NOMO-1 treated with dmso at 0.1 percent for 144 hours (cell line): ENCODE data around the gene ARIH2.

Experiments used
- DNase-seq: peaks from one replicate; lab custom pipeline; 2025; ENCODE audit not compliant: unreplicated experiment; lab: John Stamatoyannopoulos, UW

The ARIH2 gene

DNA sequence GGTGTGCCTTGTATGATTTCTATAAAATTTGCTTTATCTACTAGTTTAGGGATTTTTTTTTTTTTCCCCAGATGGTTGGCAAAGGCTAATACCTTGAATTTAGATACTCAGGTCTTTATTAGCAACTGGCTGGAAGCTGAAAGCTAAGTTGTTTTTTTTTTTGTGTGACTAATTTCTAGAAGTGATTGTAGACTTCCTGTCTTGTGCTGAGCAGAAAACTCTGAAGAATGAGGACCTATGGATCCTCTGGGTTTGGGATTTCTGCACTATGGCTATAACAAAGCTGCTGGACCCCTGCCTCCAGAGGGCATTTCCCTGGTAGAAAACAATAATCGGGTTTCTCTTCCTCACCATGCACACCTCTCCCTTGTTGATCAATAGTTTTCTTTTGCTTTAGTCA lies 10.0 kb downstream of the ARIH2 start:
- DNase-seq: no peak

DNA sequence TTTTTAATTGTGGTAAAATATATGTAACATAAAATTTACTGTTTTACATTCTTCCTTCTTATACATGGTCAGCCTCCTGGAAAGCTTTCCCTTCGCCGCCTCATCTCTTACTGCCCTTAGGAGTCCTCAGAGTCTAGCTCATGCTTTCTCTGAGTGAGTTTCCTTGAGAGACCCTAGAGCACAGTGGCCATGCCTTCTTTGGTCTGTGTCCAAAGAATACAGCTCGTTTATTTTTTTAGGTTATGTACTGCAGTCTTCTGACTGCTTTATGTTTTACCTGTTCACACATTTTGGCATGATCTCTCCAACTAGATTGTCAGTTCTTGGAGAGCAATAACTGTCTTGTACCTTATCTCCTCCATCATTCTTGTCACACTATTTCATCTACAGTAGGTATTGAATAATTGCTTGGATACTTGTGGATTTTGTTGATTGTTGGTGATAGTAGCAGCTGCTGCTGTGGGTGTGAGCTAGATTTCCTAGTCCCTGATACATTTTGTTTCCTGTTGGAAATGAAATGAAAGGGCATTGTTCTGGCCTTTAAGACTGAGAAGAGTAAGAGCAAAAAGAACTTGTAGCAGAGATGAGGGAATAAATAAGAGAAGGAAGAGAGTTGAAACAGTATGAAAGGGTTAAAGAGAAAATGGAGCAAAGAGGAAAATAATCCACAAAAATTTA lies 10.9 kb downstream of the ARIH2 start:
- no peak for DNase-seq

DNA sequence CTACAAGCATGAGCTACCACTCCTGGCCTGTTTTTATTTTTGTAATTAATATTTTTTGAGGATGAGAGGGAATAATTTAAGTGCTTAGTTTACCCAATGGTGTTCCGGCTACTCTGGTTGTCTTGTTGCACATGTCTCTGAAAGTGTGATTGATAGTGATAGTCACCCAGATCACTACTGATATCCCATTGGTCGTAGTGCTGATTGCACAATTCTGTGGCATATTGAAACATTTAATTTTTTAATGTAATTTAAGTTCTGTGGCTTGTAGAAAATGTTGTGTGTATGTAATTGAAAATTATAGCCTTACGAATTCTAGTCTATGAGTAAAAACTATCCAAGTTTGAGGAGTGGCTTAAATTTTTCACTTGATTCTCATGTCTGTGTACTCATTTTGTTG lies 11.9 kb downstream of the ARIH2 start:
- no peak for DNase-seq

DNA sequence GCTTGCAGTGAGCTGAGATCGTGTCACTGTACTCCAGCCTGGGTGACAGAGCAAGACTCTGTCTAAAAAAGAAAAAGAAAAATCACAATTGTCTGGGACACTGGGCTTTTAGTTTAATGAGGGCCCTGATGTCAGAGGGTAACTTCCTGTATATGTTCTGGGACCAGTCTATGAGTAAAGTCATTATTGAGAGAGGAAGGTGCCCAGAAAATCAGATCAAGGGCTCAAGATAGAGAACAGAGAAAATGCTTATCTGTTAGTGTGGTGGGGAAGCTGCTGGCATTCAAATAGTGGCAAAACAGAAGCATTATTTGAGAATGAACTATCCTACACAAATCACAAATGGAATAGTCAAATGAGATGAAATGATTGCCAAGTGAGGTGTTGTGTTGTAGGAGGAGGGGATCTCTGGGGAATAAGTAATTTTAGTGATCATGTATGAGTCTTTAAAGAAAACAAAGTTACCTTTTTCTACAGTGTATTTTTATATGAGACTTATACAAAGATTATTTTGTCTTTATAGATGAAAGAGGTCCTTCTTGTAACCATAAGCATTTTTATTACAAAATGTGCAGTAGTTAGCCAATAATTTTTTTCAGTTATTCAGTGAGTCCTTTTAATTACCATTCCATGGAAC lies 13.4 kb downstream of the ARIH2 start:
- no peak for DNase-seq

DNA sequence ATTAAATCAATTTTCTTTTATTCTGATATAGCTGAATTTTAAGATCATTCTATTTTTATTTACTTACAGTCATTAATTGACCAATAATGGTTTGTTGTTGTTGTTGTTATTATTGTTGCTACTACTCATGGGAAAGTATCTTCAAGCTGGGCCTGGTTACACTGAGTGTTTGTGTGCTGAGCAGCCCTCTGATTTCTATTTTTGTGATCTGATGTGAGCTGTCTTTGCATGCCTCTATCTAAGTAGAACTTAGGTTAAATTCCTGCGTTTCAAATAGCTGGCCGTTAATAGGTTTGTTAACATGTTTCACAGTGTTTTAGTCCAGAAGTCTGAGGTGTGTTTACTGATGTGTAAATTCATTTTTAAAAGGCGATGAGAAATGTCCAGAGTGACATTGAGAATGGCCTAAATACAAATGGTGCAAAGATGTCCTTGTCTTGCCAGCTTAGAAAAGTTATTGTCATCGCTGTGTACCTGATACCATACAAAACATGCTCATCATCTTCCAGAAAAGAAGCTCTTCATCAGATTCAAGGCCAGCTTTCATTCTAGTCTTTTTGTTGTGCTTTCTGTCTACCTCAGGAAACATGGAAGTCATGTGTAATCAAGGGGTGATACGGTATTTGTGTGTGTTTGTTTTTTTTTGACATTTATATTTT lies 15.8 kb downstream of the ARIH2 start:
- DNase-seq: no peak

DNA sequence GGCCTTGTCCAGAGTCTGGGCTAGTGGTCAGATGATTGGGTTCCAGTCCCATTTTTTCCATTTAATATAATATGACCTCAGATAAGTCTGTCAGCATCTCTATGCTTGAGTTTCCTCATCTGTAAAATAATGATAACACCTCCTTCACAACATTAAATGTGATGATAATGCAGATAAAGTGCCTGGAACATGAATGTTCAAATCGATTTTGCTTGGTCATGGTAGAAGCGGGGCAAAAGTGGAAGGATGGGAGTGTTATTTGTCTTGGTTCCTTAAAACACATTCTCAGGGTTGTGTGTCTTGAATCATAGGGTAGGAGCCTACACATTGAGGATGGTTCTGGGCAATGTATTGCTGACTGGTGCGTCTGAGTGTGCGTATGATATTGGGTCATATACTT lies 16.9 kb downstream of the ARIH2 start:
- no peak for DNase-seq

DNA sequence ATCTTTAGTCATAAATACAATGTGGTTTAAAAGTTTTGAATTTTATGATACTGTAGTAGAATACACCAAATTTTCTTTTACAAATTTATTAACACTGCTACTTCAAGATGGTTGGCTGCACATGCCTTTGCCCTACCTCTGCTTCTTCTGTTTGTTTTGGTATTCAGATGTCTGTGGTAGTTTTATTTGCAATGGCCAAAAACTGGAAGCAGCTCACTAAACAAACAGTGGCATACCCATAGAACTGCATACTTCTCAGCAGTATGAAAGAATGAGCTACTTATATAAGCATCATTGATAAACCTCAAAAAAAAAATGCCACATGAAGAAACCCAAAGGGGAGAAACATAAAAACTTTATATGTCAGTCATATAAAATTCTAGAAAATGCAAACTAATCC lies 19.5 kb downstream of the ARIH2 start:
- no peak for DNase-seq

DNA sequence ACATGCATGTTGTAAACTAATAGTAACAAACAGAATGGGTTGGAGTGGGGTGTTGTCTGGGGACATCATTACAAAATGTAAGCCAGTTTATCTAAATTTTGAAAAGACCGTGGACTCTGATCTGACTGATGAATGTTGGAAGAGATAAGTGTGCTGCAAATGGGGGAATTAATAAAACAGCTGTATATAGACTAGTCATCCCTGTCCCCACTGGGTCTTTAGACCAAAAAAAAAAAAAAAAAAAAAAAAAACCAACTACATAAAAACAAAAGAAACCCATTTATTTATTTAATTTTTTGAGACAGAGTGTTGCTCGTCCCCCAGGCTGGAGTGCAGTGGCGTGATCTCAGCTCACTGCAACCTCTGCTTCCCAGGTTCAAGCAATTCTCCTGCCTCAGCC lies 20.0 kb downstream of the ARIH2 start:
- no peak for DNase-seq

DNA sequence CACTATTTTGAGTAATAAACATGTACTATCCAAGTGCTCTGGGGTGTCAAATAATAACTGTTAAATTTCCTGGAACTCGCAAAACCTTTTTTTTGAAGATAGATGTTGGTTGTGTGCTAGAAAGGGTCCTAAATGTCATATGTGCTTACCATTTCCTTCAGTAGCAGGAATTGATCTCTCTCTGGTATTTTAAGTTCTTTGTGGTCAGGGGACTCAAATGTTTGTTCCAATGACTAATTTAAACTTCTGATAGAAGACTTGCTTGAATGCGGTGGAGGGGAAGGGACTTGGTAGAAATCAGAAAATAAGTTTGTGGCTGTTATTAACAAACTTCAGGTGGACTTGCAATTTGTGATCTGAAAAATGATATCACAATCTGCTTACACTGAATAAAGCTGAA lies 26.8 kb downstream of the ARIH2 start:
- DNase-seq: no peak

DNA sequence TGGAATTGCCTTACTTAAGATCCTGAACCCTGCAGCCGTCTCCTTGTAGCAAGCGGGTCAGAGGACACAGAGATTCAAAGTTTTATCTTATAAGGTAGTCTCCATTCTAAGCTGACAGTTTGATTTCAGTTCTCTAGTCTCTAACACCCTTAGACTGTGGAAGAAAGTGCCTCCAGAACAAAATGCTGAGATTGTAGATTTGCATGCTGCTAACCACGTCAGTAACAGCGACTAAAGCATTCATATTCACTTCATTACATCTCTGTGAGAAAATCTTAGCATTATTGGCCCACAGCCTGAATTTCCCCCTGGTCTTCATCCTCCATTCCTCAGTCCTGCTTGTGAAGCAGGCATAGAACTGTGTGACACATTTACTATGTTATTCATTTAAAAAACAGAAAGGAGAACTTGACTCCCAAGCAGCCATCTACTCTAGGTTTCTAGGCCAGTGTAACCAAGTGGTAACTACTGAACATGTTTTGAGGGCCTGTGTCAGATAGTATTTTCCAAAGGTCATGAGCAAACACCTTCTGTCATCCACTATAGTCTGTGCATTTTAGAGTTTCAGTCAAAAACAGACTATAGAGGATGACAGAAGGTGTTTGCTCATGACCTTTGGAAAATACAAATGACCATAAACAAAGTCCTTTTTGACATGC lies 27.4 kb downstream of the ARIH2 start:
- no peak for DNase-seq

DNA sequence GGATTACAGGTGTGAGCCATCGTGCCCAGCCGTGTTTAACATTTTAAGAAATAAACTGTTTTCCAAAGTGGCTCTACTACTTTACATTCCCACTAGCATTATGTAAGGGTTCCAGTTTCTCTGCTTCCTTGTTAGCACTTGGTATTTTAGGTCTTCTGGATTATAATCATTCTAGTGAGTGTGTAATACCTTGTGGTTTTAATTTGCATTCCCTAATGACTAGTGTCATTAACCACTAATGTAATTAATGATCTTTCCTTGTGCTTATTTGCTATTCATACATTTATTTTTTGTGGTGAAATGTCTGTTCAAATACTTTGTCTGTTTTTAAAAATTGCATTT lies 30.7 kb downstream of the ARIH2 start:
- DNase-seq: no peak

DNA sequence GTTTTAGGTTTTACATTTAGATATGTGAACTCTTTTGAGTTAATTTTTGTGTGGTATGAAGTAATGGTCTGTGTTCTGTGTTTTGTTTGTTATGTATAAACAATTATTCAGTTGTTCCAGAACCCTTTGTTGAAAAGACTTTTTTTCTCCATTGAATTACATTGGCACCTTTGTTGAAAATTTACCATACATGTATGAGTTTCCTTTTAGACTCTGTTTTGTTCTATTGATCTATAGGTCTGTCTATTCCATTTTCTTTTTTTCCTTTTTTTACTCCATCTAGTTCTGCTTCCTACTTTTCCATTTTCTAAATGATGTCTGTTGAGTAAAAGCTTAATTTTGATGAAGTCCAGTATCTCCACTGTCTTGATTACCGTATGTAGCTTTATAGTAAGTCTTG lies 31.4 kb downstream of the ARIH2 start:
- no peak for DNase-seq

DNA sequence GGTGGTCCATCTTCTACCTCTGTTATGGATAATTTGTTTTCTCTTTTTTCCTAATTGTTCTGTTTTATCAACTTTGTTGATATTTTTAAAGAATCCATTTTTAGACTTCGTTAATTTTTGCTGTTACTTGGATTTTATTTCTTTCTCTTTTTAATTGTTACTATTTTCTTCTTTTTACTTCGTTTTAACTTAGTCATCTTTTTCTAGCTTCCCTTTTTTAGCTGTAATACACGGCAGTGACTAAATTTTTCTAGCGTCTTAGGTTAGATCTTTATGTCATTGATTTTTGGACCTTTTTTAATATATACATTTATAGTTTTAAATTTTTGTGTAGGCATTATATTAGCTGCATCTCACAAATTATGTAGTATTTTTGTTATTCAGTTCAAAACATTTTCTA lies 33.1 kb downstream of the ARIH2 start:
- DNase-seq: no peak

DNA sequence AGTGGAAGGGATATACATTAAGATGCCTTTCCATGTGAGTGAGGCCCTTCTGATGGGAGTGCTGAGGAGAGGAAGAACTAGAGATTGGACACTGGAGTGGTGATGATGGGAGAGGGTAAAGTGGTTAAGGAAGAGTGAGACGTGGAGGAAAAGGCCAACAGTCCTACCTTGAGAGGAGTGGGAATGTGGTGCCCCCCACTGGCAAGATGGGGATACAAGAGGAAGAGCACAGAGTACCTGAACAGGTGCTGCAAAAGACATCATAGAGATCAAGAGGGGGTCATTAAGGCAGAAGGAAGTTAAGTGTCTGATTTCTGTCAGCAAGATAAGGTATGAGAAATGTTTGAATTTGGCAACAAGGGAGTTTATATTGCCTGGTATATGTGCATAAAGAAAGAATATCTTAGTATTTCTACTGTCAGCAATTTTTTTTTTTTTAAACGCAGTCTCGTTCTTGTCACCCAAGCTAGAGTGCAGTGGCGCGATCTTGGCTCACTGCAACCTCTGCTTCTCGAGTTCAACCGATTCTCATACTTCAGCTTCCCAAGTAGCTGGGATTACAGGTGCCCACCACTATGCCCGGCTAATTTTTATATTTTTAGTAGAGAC lies 34.0 kb downstream of the ARIH2 start:
- no peak for DNase-seq

DNA sequence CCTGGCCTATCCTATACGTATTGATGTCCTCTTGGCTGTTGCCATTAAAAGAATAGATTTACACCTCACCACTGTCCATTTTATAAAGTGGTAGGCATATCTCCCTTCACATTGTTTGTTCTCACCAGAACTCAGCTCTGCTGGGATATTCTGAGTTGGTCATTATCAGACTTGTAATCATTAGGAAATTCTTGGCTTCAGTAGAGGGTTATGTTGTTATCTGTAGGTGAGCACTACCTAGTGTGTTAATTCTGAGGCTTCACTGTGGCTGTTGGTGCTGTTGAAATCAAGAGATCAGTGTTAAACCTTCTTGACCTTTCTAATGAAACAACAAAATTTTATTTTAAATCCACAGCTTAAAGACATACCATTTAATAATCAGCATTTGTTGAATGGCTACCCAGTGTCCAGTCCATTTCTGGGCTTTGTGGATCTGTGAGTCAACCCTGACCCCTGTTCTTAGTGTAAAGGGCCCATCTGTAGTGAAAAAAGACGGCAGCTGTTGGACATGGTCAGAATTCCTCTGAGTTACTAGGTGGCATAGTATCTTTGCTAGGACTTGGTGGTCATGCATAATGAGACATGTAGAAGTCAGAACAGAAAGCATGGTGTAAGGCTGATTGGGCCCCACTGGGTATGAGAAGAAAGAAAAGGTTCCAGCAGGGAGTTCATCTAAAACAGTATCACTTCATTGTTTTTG lies 38.5 kb downstream of the ARIH2 start:
- DNase-seq: no peak

DNA sequence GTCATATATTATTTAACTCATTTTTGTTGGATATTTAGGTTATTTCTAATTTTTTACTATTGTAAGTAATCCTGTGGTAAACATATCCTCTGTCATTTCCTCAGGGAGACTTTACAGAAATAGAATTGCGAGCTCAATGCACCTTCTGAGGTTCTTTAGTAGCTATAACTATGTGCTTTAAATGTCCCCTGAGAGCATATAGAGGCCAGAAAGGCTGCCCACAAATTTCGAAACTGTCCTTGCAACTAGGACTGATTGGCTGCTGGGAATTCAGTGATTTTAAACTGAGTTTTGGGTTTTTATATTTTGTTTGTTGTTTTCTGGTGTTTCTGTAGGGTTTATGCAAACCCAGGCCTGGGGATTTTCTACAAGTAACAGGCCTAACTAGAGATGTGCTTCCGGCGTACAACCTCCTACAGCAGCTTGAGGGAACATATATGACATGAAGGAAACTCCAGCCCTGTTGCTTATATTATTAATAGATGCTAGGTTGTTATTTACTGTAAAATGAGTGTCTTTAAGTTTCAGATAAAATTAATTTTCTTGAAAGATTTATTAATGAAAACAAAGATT lies 42.3 kb downstream of the ARIH2 start:
- no peak for DNase-seq

DNA sequence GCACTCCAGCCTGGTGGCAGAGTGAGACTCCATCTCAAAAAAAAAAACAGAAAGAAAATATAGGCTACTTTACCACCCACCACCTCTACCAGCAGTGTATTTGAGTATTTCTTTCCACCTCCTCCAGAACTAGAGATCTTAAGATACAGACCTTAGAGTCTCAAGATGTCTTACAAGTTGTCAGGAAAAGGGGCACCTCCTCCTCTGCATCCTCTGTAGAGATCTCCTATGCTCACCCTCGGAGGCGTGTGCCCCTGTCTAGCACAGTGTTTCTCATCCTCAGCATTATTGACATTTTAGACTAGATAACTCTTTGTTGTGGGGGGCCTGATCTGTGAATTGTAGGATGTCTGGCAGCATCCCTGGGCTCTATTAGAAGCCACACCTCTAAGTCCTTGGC lies 43.7 kb downstream of the ARIH2 start:
- no peak for DNase-seq

DNA sequence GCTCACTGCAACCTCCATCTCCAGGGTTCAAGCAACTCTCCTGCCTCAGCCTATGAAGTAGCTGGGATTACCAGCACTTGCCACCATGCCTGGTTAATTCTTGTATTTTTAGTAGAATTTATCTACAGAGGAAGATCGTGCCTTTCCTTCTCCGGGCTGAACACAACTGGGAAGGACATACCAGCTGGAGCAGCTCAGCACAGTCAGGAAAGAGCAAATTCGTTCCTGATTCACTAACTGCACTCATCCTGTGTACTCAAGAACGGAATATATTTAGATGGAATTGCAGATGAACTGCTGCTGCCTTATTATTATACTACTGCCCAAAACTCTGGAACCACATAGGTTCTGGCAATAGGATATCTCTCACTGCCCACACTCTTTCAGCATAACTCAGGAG lies 44.3 kb downstream of the ARIH2 start:
- DNase-seq: no peak

DNA sequence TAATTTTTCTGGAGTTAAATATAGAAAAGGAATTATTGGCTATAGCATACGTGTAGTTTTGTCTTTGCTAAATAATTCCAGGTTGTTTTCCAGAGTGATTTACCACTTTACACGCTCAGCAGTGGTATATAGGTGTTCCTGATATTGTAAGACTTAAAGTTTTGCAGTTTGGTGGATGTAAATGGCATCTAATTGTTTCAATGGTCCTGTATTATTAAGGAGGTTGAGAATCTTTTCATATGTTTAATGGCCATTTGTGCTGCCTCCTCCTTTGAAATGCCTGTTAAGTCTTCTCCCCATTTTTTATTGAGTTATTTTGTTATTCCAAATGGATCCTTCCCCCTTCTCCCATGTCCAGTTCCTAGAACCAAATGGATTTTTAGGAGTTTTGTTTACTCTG lies 44.9 kb downstream of the ARIH2 start:
- no peak for DNase-seq

DNA sequence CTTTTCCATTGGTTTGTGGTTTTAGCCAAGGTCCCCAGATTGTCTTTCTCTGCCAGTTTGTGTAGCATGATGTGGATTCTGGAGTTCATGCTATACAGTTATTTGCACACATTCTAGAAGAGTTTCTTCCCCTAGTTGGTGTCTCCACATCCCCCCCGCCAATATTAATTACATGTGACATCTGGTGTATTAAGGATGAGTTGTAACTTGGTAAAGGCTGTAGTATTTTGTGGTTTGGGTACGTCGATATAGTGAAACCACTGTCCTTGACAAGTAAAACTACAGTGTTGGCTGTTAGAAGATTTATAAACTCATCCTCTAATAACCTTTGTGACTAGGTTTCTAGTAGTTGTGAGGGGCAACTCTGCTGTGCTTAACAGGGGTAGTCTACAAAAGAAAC lies 47.7 kb downstream of the ARIH2 start:
- DNase-seq: no peak

DNA sequence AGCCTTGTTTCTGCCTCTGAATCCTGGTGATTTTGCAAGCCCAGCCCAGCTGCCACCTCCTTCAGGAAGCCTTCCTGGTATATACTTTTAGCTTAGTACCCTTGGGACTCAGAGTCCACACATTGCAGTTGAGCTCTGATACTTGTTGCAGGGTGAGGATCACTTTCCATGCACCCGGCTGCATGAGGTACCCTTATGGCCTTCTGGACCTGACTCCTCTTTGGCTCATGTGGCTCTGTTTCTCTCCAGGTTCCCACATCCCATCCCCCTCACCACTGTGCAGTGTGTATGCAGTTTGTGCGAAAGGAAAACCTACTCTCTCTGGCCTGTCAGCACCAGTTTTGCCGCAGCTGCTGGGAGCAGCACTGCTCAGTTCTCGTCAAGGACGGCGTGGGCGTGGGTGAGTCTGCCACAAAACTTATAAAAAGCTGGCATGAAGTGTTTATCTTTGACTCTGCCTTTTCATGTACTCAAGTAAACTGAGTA lies 48.3 kb downstream of the ARIH2 start:
- no peak for DNase-seq
